ENCODE results near the gene SPTAN1.
A peak's percentile ranks its signal among the peaks of the same experiment; 100 is the strongest.
"Not testable (repeated sequence)": the region's sequence is repeated elsewhere in the genome, so short reads cannot be mapped to it uniquely, and the experiment has no call there.

Gene SPTAN1

GRCh38 chr9:128634111-128634510, 81.7 kb downstream of the SPTAN1 start:
- DNase-seq = no peak

- DNase-seq = no peak
These were observed 82.4 kb downstream of the SPTAN1 start for GRCh38 chr9:128634651-128635262.

- DNase-seq = no peak
These were observed 83.1 kb downstream of the SPTAN1 start for GRCh38 chr9:128635266-128636023.

GRCh38 chr9:128636024-128636390, 83.6 kb downstream of the SPTAN1 start:
- DNase-seq = no peak

DNA sequence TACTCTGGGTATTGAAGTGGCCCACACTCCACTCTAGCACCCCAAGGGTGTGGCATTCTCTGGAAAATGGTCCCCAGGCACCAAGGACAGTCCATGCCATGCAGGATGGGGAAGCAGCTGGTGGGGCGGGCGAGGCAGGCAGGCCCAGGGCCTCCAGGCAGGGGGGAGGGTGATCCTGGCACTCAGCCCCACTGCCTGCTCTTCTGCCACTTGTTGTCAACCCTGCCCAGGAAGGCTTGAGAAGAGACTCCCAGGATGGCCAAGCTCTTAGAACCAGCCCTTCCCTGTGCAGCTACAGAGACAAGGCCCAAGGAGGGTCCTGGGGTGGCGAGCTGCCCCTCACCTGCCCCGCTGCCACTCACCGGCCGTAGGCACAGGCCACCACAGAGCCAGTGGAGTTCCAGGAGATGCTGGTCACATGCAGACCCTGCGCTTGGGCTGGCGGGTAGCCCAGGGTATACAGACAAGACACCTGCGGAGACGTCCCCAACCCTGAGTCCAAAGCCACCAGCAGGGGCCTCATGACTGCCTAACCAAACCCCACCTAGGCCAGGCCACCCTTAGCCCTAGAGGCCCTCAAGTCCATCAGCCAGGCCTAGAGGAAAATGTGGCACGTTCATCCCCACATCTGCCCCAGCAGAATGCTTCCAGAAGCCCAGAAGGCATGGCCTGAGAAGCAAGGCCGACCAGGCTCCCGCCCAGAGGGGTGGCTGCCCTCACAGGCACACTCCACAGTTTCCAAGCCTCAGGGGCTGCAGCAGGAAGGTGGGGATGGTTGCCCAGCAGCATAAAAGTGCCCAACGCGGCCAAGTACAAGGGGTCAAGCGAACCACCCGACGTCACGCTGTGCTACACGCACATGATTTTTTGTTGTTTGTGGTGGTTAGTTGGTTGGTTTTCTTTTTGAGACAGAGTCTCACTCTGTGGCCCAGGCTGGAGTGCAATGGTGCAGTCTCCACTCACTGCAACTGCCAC, 84.5 kb downstream of the SPTAN1 start:
- no peak for DNase-seq

DNA sequence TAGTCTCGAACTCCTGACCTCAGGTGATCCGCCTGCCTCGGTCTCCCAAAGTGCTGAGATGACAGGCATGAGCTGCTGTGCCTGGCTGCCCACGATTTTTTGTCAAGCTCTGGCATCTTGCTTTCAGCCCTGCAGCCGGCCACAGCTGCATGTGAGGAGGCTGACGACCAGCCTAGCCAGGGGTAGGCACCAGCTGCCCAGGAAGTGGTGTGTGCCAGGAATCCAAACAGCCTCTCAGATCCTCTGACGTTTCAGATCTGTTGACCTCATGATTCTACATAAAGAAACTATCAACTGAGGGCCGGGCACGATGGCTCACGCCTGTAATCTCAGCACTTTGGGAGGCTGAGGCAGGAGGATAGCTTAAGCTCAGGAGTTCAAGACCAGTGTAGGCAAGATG, 85.3 kb downstream of the SPTAN1 start:
- no peak for DNase-seq

DNA sequence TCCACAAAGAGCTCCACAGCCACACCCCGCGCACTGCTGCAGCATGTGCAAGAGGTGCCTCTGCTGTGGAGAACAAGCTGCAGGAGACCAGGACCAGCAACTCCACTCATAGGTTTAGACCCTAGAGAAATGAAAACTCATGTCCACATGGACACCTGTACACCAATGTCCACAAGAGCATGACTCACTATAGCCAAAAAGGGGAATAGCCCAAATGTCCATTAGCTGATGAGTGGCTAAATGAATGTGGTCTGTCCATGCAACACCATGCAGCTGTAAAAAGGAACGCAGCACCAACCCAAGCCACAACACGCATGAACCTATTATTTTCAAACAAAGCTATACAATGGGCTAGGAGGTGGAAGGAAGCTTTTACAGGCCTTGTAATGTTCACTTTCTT, 86.2 kb downstream of the SPTAN1 start:
- no peak for DNase-seq

DNA sequence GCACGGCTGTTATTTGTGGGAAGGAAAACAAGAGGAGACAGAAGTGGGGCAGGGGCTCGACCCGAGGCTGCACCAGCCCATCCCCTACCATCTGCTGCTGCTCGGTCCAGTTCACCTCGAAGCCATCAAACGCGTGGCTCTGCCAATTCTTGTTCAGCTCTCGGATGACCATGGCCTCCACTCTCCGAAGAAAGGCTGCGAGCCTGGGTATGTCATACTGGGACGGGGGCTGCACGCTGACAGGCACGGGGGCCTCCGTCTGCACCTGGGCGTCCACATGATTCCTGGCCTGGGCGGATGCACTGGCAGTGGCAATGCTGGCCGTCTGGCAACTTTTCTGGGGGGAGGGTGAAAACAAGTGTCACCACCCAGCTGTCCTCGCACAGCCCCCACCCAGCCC, 88.2 kb downstream of the SPTAN1 start:
- no peak for DNase-seq

- DNase-seq = no peak
These were observed 90.4 kb downstream of the SPTAN1 start for GRCh38 chr9:128642675-128643245.

GRCh38 chr9:128643519-128644300, 91.3 kb downstream of the SPTAN1 start:
- no peak for DNase-seq

- DNase-seq = peak; percentile 13 to 68 (median 44)
These were observed 95.8 kb downstream of the SPTAN1 start for GRCh38 chr9:128648206-128648605.

- no peak for DNase-seq
These were observed 99.4 kb downstream of the SPTAN1 start for GRCh38 chr9:128651798-128652197.

GRCh38 chr9:128653908-128654307, 101.5 kb downstream of the SPTAN1 start:
- DNase-seq = no peak

DNA sequence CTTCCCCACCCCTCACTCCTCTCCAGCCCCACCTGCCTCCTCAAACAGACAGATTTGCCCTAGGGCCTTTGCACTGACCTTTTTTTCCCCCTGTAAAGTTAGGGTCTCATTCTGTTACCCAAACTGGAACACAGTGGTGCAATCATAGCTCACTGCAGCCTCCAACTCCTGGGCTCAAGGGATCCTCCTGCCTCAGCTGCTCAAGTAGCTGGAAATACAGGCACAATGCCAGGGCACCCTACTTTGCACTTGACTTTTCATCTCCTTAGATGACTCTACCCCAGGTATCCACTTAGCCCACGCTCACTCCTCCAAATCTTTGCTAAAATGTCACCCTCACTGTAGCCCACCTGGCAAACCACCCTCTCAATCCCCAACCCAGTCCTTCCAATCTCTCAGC, 102.1 kb downstream of the SPTAN1 start:
- DNase-seq = no peak

GRCh38 chr9:128656416-128657343, 104.3 kb downstream of the SPTAN1 start, which contains the start of gene DYNC2I2:
Gene DYNC2I2, minus strand, starts transcription at chr9:128656847. Its CDS starts 121 bp downstream, at chr9:128656726.
- peak; percentile 84 to 97 (median 92) for DNase-seq

DNA sequence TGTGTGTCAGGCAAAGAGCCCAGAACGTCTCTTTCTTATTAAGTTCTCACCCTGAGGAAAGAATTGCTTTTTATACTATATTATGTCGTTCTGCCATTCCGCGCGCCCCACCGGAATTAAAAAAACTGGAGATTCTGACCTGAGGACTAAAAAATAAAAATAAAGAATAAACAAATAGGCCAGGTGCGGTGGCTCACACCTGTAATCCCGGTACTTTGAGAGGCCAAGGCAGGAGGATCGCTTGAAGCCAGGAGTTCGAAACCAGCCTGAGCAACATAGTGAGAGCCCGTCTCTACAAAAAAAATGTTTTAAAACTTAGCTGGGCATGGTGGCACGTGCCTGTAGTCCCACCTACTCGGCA, 104.9 kb downstream of the SPTAN1 start:
- DNase-seq = no peak

- DNase-seq = no peak
These were observed 105.4 kb downstream of the SPTAN1 start for GRCh38 chr9:128657796-128658195.

DNA sequence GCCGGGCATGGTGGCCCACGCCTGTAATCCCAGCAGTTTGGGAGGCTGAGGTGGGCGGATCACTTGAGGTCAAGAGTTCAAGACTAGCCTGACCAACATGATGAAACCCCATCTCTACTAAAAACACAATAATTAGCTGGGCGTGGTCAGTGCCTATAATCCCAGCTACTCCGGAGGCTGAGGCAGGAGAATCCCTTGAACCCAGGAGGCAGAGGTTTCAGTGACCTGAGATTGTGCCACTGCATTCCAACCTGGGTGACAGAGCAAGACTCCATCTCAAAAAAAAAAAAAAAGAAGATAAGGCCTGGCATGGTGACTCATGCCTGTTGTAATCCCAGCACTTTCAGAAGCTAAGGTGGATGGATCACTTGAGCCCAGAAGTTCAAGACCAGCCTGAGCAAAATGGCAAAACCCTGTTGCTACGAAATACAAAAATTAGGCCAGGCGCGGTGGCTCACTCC, 114.1 kb downstream of the SPTAN1 start:
- DNase-seq = not testable (repeated sequence)

GRCh38 chr9:128669786-128670185, 117.4 kb downstream of the SPTAN1 start:
- DNase-seq = no peak

DNA sequence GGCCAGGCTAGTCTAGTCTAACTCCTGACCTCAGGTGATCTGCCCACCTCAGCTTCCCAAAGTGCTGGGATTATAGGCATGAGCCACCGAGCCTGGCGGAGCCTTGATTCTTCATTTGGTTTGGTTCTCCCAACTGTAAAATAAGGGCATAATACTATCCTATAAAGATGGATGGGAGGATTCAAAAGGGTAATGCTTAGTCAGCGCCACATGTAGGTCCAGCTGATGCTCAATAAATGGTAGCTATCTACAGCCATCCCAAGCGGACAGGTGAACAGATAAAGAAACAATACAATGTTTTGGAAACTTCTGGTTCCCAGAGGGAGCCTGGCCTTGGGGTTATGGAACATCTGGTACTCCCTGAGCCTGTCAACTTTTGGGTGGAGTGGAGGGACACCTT, 123.0 kb downstream of the SPTAN1 start:
- no peak for DNase-seq

DNA sequence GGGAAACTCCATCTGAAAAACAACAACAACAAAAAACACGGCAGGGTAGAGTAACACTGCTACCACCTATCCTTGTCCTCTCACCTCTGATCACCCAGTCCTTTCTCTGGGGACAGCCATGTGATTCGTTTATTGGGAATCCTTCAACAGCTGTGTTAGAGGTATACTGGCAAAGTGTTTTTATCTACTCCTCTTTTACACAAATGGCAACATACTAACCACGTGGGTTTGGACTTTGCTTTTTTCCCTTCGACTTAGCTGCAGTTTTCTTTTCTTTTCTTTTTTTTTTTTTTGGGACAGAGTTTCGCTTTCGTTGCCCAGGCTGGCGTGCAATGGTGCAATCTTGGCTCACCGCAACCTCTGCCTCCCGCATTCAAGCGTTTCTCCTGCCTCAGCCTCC, 125.4 kb downstream of the SPTAN1 start:
- DNase-seq = no peak

All from activated naive CD4-positive, alpha-beta T cell (primary cell).